EL (cell line): Measurements from ENCODE around the gene ARNT2.

ENCODE experiments used
- DNase-seq: peaks from one replicate; pipeline ENCODE4 v3.0.0-alpha.2; 2016

The ARNT2 gene

GRCh38 chr15:80526556-80527340, 122.6 kb downstream of the ARNT2 start:
- peak; percentile 60 for DNase-seq

GRCh38 chr15:80527406-80527805, 123.2 kb downstream of the ARNT2 start:
- DNase-seq = no peak

GRCh38 chr15:80527961-80528360, 123.8 kb downstream of the ARNT2 start:
- DNase-seq = no peak

GRCh38 chr15:80530737-80531365, 126.7 kb downstream of the ARNT2 start:
- no peak for DNase-seq

- DNase-seq = no peak
Measured at GRCh38 chr15:80531388-80531787, 127.2 kb downstream of the ARNT2 start.

- DNase-seq = no peak
Measured at GRCh38 chr15:80531796-80532195, 127.6 kb downstream of the ARNT2 start.

GRCh38 chr15:80533790-80534333, 129.7 kb downstream of the ARNT2 start:
- no peak for DNase-seq

GRCh38 chr15:80536231-80536630, 132.0 kb downstream of the ARNT2 start:
- no peak for DNase-seq

GRCh38 chr15:80536716-80537115, 132.5 kb downstream of the ARNT2 start:
- no peak for DNase-seq

- no peak for DNase-seq
Measured at GRCh38 chr15:80545078-80545477, 140.9 kb downstream of the ARNT2 start.

- peak; percentile 8 for DNase-seq
Measured at GRCh38 chr15:80547264-80547663, 143.1 kb downstream of the ARNT2 start.

GRCh38 chr15:80549191-80549590, 145.0 kb downstream of the ARNT2 start:
- DNase-seq = peak; percentile 81

- peak; percentile 30 for DNase-seq
Measured at GRCh38 chr15:80549654-80550053, 145.5 kb downstream of the ARNT2 start.

GRCh38 chr15:80550219-80550907, 146.2 kb downstream of the ARNT2 start:
- peak; percentile 96 for DNase-seq

GRCh38 chr15:80550908-80551260, 146.7 kb downstream of the ARNT2 start:
- peak; percentile 66 for DNase-seq

- no peak for DNase-seq
Measured at GRCh38 chr15:80551348-80551747, 147.2 kb downstream of the ARNT2 start.

- DNase-seq = no peak
Measured at GRCh38 chr15:80554560-80554959, 150.4 kb downstream of the ARNT2 start.

- no peak for DNase-seq
Measured at GRCh38 chr15:80556694-80557367, 152.6 kb downstream of the ARNT2 start.

GRCh38 chr15:80557441-80558234, 153.5 kb downstream of the ARNT2 start:
- no peak for DNase-seq

GRCh38 chr15:80558631-80559319, 154.6 kb downstream of the ARNT2 start:
- DNase-seq = no peak

- DNase-seq = no peak
Measured at GRCh38 chr15:80559320-80559693, 155.1 kb downstream of the ARNT2 start.

- DNase-seq = no peak
Measured at GRCh38 chr15:80559761-80560160, 155.6 kb downstream of the ARNT2 start.
